Renal cortical epithelial cell (primary cell): ENCODE results near the gene LAMC1. TPM values are rescaled to one million over a fixed set of nuclear protein-coding genes. Genes with fewer than 3 reads are reported as not detected.
"Not testable (repeated sequence)": the region's sequence is repeated elsewhere in the genome, so short reads cannot be mapped to it uniquely, and the experiment has no call there.

ENCODE experiments used
- DNase-seq: peaks from one replicate; pipeline ENCODE4 v3.0.0-alpha.2; 2011; ENCODE audit warnings: low read depth
- total RNA-seq: library from RNA; depleted of rRNA; stranded (reverse); fragments of >200 nt; gene quantifications from 2 replicates; pipeline ENCODE4 v1.2.3, GENCODE V29; 2014

The LAMC1 gene
- total RNA-seq, 1 donor from 2014 or later: 266 TPM

- peak; percentile 38 for DNase-seq
These were observed 125.4 kb downstream of the LAMC1 start for GRCh38 chr1:183148599-183148998.

GRCh38 chr1:183149273-183149672 lies 126.1 kb downstream of the LAMC1 start:
- no peak for DNase-seq

- not testable (repeated sequence) for DNase-seq
These were observed 126.8 kb downstream of the LAMC1 start for GRCh38 chr1:183150032-183150431.

DNA sequence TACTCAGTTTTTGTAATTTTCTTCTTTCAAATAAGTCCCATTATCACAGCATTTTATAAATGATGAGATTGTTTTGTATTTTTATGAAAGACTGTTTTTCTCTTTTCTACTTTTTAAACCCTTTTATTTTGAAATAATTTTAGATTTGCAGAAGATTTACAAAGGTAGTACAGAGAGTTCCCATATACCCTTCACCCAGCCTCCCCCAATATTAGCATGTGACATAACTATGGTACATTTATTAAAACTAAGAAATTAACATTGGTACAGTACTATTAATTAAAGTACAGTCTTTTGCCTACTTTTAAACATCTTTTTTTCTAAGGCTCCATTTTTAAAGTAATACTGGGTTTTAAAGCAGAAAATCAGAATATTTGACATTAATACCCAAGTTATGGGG lies 127.2 kb downstream of the LAMC1 start:
- no peak for DNase-seq

GRCh38 chr1:183152180-183152579 lies 129.0 kb downstream of the LAMC1 start:
- no peak for DNase-seq

DNA sequence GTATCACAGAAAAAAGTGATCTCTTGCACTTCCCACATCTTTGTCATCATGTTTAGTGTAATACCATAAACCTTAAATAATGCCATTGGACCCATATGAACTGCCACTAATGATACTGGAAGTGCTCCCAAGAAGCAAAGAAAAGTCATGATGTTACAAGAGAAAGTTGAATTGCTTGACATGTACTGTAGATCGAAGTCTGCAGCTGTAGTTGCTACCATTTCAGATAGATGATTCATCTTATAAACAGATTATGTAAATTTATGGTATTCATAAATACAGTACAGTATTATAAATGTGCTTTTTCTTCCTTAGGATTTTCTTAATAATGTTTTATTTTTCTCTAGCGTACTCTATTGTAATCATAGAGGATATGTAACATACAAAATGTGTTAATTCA lies 132.7 kb downstream of the LAMC1 start:
- DNase-seq: no peak

GRCh38 chr1:183159960-183160359 lies 136.7 kb downstream of the LAMC1 start:
- DNase-seq: peak; percentile 88

DNA sequence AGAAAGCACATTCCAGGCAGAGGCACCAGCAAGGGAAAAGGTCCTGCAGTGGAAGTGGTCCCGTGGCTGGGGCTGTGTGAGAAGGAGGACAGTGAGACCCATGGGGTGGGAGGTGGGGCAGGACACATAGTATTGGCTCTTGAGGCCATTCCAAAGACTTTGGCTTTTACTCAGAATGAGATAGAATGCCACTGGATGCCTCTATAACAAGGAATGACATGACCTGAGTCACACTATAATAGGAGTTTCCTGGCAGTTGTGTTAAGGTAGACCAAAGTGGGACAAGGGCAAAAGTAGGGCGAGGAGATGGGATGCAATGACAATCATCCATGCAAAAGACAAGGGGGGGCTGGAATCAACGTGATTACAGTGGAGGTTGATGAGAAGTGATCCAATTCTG lies 138.2 kb downstream of the LAMC1 start:
- DNase-seq: no peak

- peak; percentile 94 for DNase-seq
These were observed 140.1 kb downstream of the LAMC1 start for GRCh38 chr1:183163316-183163715.

DNA sequence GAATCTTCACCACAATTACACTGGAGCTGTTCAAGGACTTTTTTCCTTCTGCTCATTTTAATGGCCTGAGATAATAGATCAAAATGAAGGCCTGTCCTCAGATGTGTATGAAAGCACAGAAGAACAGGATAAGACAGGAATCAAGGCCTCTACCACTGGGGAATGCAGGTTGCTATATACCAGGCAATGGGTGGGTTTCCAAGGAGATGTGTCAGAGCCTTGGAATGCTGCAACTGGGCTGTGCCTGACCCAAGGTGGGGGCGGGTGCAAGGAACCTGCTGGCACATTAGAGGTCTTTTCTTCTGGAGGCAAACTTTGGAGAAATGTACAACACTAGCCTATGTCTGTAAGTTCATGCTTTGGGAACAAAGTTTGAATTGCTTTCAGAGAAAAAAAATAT lies 141.1 kb downstream of the LAMC1 start:
- peak; percentile 97 for DNase-seq

GRCh38 chr1:183164963-183165362 lies 141.7 kb downstream of the LAMC1 start:
- peak; percentile 92 for DNase-seq

- peak; percentile 72 for DNase-seq
These were observed 142.2 kb downstream of the LAMC1 start for GRCh38 chr1:183165456-183165855.

GRCh38 chr1:183166454-183166853 lies 143.2 kb downstream of the LAMC1 start:
- no peak for DNase-seq

GRCh38 chr1:183167676-183168075 lies 144.5 kb downstream of the LAMC1 start:
- DNase-seq: no peak

DNA sequence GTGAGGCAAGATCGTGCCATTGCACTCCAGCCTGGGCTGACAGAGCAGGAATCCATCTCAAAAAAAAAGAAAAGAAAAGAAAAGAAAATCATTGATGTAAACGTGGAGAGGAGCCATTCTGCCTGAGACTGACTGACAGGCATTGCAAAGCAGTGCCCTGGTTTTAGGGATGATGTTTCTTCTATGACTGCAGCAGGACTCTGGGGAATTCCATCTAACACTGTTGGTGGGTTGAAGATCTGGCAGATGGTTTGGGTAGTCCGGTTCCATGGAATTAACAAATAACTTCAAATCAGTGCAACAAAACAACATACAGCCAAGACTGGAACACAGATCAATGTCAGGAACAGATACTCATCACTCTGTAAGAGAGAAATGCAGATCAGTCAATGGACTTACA lies 145.1 kb downstream of the LAMC1 start:
- no peak for DNase-seq

DNA sequence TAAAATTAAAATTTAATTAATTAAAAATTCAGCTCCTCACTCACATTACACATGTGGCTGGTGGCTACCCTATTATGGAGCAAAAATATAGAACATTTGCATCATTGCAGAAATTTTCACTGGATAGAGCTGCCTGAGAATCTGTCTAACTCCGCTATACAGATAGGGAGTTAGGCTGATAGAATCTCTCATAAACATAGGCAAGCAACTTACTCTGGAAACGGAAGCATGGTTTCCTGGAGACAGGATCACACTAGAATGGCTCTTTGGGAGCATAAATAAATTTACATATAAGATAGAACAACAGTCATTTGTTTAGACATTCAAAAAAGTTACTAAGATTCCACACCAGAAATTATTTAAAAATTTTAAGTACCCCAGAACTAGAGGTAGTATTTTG lies 150.6 kb downstream of the LAMC1 start:
- no peak for DNase-seq

GRCh38 chr1:183175631-183176030 lies 152.4 kb downstream of the LAMC1 start:
- no peak for DNase-seq

DNA sequence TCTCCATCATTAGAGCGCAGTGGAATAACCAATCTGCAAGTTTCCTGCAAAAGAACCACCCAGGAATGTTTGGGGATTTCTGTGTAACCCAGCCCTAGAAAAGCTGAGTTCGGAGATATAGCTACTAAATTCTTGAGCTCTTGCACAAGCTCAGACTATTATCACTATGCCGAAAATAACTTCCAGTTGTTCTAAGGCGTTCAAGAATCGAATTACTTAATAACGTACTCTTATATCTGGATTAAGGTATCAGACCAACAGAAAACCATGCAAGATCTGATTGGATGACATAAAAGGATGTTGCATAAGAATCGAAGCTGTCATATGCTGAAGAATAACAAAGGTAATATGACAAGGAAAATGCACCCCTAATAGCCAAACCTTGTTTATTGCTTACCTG lies 155.3 kb downstream of the LAMC1 start:
- no peak for DNase-seq

DNA sequence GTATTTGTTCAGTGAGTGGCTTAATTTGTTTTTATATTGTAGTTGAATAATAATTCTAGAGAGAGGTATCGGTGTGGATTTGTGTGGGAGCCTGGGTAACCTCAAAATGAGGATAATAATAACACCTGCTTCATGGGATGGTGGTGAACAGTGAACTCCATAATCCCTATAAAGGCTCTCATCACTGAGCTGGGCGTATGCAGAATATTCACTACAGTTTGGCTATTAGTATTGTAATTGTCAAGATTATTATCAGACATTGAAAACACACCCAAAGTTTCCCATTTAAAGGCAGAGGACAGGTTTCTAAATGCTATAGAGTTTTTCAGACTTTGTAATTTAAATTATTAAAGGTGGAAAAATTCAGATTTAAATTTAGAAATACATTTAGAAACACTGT lies 155.8 kb downstream of the LAMC1 start:
- DNase-seq: no peak

DNA sequence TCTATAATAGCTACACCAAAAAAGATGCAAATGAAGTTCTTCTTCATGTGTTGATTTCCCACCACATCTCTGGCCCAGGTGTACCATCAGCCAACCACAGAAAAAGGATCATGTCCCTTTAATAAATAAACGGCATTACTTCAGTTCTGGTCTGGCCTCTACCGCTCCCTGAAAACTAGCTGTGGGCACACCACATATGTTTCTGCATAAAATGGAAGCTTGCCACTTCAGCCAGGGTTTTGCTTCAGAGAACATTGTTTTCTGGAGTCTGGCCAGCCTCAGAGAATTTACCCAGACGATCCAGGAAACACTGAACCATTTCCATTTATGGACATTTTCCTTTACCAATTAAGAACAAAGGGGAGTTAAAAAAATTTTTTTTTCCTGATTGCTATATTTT lies 157.0 kb downstream of the LAMC1 start:
- DNase-seq: peak; percentile 97

DNA sequence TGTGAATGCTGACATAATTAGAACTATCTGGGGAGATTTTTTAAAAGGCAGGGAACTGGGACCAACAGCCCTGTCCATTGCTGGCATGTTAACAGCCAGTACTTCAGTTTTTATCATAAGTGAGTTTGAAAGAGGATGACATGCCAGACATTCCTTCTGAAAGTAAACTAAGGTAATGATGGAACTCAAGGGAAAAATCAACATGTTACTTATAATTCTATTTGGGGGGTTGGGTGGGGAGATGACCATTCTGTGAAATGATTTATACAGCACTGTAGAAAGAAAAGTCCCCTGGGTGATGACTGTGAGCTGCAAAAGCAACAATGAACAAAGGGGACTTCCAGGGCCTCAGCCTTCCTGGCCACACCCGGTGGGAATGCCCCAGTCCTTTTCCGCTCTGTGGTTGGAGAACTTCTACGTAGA lies 157.4 kb downstream of the LAMC1 start:
- peak; percentile 98 for DNase-seq

DNA sequence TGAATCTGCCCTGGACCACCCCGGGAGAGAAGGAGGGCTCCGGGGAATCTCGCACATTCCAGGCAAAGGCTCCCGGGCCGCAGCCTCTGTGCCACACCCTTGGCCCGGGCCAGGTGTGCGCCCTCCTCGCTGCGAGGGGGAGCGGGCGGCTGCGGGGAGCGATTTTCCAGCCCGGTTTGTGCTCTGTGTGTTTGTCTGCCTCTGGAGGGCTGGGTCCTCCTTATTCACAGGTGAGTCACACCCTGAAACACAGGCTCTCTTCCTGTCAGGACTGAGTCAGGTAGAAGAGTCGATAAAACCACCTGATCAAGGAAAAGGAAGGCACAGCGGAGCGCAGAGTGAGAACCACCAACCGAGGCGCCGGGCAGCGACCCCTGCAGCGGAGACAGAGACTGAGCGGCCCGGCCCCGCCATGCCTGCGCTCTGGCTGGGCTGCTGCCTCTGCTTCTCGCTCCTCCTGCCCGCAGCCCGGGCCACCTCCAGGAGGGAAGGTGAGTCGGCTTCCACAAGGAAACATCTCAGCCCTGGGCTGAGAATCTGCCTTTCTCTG lies 162.8 kb downstream of the LAMC1 start, which contains the start of gene LAMC2:
Gene LAMC2 (plus strand): TSS at position 324 of the 550 bp plus-strand sequence. CDS start 89 bp downstream, at position 413.
- peak; percentile 96 for DNase-seq

DNA sequence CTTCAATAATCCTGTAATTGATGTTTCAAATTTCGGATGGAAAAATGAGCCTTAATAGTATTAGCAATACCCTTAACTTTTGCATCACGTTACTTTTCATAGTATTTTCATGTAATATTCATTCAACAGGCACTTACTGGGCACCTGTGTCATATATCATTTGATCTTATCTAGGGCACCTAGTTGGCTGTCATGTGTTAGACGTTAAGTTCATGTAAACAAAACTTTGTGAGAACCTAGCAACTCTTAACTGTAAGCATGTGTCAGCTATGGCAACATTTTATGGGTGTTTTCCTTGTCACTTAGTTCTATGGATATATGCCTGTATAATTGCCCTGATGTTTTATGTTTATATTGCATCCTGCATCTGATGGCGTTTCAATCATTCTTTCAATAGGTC lies 163.6 kb downstream of the LAMC1 start:
- no peak for DNase-seq

DNA sequence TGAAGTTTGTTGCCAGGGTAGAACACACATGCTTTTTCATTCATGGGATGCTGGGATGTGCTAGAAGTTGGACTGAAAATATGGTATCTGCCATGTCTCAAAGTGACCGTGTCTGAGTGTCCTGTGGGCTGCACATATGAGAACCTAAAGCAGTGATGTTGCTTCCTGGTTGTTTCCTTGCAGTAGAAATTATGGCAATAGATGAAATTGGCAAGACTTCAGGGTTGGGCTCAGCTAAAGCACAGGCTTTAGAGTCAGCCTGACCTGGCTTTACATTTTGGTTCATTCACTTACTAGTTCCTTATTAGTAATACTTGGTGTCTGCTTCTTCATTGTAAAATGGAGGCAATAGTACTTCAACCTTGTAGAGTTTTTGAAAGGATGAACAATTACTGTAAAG lies 165.0 kb downstream of the LAMC1 start:
- no peak for DNase-seq
